ENCODE results near the gene PPP1R8. TPM values are rescaled to one million over a fixed set of nuclear protein-coding genes. Genes with fewer than 3 reads are reported as not detected.
"Not testable (repeated sequence)": the region's sequence is repeated elsewhere in the genome, so short reads cannot be mapped to it uniquely, and the experiment has no call there.

Gene PPP1R8
- total RNA-seq, 1 experiment from 2014 or later: 57.4 TPM

DNA sequence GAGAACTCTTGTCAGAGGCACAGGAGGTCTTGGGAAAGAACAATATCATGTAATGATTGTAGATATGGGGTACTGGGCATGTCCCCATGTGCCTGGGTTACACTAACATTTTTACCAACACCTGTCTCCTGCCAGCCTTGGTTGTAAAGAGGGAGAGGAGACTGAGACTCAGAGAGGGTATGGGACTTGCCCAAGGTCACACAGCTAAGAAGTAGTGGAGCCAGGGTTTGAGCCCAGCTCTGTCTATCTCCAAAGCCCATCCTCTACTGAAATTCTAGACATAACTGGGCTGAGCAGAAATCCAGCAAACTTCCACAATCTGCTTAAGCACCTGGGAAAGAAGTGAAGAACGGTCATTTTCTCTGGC lies 39.1 kb downstream of the PPP1R8 start:
- Histone ChIP-seq H3K79me2 (ENCODE audit: insufficient read depth, low read length) (no peaks in the 10 kb centered on the region), H3K27me3 (ENCODE audit: insufficient read depth, low read length) (no peaks in the 10 kb centered on the region), H4K20me1 (ENCODE audit: insufficient read depth) (no peaks in the 10 kb centered on the region), H3K9me3 (ENCODE audit: control insufficient read depth in 1 of 2, insufficient read depth in 1 of 2, low read depth in 1 of 2, low read length in 2 of 2) (no peaks in the 10 kb centered on the region), H3K4me2 (ENCODE audit: low read length) (no peak overlapping the region), H3K4me3 (replicated peaks in 1 of 2; ENCODE audit: low read depth in 1 of 2, low read length in 2 of 2) (no peak overlapping the region), H3K9ac (ENCODE audit: low read length) (no peak overlapping the region), H3K4me1 (ENCODE audit: control insufficient read depth in 1 of 2, insufficient read depth in 2 of 2, low read length in 2 of 2) (peaks cover 5 to 14% of the 10 kb centered on the region in 2 experiments; a peak in 3 of 4 replicates), H3K9me2 (ENCODE audit: insufficient read depth) (no peaks in the 10 kb centered on the region), H3K36me3 (ENCODE audit: control insufficient read depth in 1 of 2, insufficient read depth in 2 of 2, low read length in 2 of 2) (no peaks in the 10 kb centered on the region), H2AFZ (ENCODE audit: low read depth, low read length, poor library complexity, severe bottlenecking) (no peak overlapping the region), H3K27ac (ENCODE audit: low read depth, low read length) (no peak overlapping the region)
- TF ChIP-seq YY1 (IDR thresholded peaks at IDR 0.05; ENCODE audit: extremely low read depth, insufficient replicate concordance, low read depth, low read length) (no peak), ZFX (IDR thresholded peaks at IDR 0.05) (no peak), CBX3 (IDR thresholded peaks at IDR 0.05; ENCODE audit: low read depth) (no peak), TCF7L2 (IDR thresholded peaks at IDR 0.05; ENCODE audit: borderline replicate concordance, extremely low read depth, insufficient read depth, insufficient read length) (no peak), EGR1 (IDR thresholded peaks at IDR 0.05; ENCODE audit: low read depth) (no peak), EZH2 (IDR thresholded peaks at IDR 0.05) (no peak), RAD21 (IDR thresholded peaks at IDR 0.05; ENCODE audit: low read depth) (no peak), SRF (IDR thresholded peaks at IDR 0.05; ENCODE audit: low read depth) (no peak), POLR2A (IDR thresholded peaks at IDR 0.05; ENCODE audit: borderline replicate concordance, extremely low read depth, insufficient read depth, insufficient read length) (no peak), SIN3A (IDR thresholded peaks at IDR 0.05; ENCODE audit: low read depth) (no peak), EZH2phosphoT487 (IDR thresholded peaks at IDR 0.05; ENCODE audit: borderline replicate concordance) (no peak)
- TF ChIP-seq, protein P1, sequence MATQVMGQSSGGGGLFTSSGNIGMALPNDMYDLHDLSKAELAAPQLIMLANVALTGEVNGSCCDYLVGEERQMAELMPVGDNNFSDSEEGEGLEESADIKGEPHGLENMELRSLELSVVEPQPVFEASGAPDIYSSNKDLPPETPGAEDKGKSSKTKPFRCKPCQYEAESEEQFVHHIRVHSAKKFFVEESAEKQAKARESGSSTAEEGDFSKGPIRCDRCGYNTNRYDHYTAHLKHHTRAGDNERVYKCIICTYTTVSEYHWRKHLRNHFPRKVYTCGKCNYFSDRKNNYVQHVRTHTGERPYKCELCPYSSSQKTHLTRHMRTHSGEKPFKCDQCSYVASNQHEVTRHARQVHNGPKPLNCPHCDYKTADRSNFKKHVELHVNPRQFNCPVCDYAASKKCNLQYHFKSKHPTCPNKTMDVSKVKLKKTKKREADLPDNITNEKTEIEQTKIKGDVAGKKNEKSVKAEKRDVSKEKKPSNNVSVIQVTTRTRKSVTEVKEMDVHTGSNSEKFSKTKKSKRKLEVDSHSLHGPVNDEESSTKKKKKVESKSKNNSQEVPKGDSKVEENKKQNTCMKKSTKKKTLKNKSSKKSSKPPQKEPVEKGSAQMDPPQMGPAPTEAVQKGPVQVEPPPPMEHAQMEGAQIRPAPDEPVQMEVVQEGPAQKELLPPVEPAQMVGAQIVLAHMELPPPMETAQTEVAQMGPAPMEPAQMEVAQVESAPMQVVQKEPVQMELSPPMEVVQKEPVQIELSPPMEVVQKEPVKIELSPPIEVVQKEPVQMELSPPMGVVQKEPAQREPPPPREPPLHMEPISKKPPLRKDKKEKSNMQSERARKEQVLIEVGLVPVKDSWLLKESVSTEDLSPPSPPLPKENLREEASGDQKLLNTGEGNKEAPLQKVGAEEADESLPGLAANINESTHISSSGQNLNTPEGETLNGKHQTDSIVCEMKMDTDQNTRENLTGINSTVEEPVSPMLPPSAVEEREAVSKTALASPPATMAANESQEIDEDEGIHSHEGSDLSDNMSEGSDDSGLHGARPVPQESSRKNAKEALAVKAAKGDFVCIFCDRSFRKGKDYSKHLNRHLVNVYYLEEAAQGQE (IDR thresholded peaks at IDR 0.05; ENCODE audit: low read depth): no peak
- TF ChIP-seq, protein P2, sequence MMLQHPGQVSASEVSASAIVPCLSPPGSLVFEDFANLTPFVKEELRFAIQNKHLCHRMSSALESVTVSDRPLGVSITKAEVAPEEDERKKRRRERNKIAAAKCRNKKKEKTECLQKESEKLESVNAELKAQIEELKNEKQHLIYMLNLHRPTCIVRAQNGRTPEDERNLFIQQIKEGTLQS (IDR thresholded peaks at IDR 0.05): no peak
- DNase-seq (ENCODE audit: low read depth, low spot score) (no peak), ATAC-seq (no peak)
- no TSS peak for BruUV-seq (replicated peaks)
- intact Hi-C loops (cut with micrococcal nuclease): no loop called here
- RAD21 ChIA-PET (ENCODE audit: low non-redundant PET in 1 of 2, low total read pairs in 2 of 2, uncharacterized antibody in 2 of 2, unreplicated experiment in 2 of 2): interaction anchor here in 1 of 2 experiments (0.7 kb wide), 1 partner anchor 201 kb away, joined by 4 read pairs; no protein-coding TSS in a partner anchor
- CTCF ChIA-PET: no interaction called here
- POLR2A ChIA-PET: no interaction called here

DNA sequence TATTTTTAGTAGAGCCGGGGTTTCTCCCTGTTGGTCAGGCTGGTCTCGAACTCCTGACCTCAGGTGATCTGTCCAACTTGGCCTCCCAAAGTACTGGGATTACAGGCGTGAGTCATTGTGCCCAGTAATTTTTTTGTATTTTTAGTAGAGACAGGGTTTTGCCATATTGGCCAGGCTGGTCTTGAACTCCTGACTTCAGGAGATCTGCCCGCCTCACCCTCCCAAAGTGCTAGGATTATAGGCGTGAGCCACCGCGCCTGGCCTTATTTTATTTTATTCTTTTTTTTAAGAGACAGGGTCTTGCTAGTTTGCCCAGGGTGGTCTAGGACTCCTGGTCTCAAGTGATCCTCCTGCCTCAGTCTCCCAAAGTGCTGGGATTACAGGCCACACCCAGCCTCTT lies 40.5 kb downstream of the PPP1R8 start:
- peaks cover 8 to 22% of the 10 kb centered on the region in 2 experiments; a peak in 3 of 4 replicates for H3K4me1 ChIP-seq (ENCODE audit: control insufficient read depth in 1 of 2, insufficient read depth in 2 of 2, low read length in 2 of 2)
- POLR2A ChIA-PET; BruUV-seq (replicated peaks); H4K20me1 ChIP-seq (ENCODE audit: insufficient read depth); ATAC-seq; H3K27me3 ChIP-seq (ENCODE audit: insufficient read depth, low read length); DNase-seq (ENCODE audit: low read depth, low spot score); H3K9ac ChIP-seq (ENCODE audit: low read length); H3K9me3 ChIP-seq (ENCODE audit: control insufficient read depth in 1 of 2, insufficient read depth in 1 of 2, low read depth in 1 of 2, low read length in 2 of 2); H3K4me3 ChIP-seq (replicated peaks in 1 of 2; ENCODE audit: low read depth in 1 of 2, low read length in 2 of 2); CTCF ChIA-PET; H3K79me2 ChIP-seq (ENCODE audit: insufficient read depth, low read length); H2AFZ ChIP-seq (ENCODE audit: low read depth, low read length, poor library complexity, severe bottlenecking); H3K27ac ChIP-seq (ENCODE audit: low read depth, low read length); RAD21 ChIA-PET (ENCODE audit: low non-redundant PET in 1 of 2, low total read pairs in 2 of 2, uncharacterized antibody in 2 of 2, unreplicated experiment in 2 of 2); H3K4me2 ChIP-seq (ENCODE audit: low read length); H3K9me2 ChIP-seq (ENCODE audit: insufficient read depth); intact Hi-C loops (cut with micrococcal nuclease); H3K36me3 ChIP-seq (ENCODE audit: control insufficient read depth in 1 of 2, insufficient read depth in 2 of 2, low read length in 2 of 2): not testable (repeated sequence)
